GM19035 (cell line): Measurements from ENCODE around the gene ADAMTS6.

Source experiments
- ATAC-seq: cut with Tn5 transposase; IDR thresholded peaks from one replicate; pipeline ENCODE4 v1.9.1; 2021; ENCODE audit not compliant: unreplicated experiment

The ADAMTS6 gene

DNA sequence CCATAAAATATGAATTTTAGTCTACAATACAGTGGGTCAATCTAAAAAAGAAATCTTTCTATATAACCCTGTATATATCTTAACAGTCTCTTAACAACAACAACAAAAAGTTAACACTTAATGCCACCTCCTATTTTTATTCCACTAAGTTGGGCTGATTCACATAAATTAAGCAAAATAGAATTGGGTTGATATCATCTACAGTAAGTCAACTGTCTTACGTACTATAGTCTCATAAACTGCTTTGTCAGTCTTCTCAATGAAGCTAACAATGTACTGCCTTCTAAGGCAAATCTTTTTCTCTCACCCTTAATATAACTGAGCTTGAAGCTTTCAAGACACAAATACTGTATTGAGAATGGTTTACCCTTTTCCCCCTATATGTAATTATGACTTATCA, 185.7 kb downstream of the ADAMTS6 start:
- no peak for ATAC-seq

DNA sequence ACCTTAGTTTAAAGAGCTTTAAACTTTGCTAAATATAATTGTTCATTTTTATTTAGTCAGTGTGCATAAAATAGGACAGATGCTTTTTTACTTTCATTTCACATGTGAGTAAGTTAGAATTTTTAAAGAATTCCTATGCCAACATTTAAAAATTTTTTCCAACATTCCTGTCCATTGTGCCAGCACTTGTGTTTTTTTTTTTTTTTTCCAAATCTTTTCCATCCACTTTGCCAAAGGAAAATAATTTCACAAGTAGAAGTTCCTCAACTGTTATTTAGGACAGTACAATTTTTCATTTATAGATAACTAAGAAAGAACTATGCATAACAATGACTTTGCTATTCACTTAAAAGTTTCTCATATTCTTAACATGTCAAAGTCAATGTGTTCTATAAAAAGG, 189.5 kb downstream of the ADAMTS6 start:
- ATAC-seq = no peak

DNA sequence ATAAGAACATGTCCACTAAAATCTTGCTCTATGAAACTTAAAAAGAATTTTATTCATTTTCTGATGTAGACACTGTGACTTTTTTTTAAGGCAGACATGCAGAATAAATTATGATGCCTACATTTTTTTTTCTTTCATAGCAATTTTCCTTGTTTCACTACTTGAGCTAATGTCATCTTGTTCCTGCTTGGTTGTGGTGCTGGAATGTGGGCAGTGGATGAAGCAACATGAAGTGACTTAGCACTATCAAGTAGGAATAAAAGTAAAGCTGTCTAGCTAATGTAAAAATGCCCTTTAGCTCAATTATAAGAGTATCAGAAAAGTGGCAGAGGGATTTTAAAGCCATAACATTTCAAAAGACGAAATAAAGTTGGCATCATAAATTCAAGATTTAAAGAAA, 191.0 kb downstream of the ADAMTS6 start:
- no peak for ATAC-seq

DNA sequence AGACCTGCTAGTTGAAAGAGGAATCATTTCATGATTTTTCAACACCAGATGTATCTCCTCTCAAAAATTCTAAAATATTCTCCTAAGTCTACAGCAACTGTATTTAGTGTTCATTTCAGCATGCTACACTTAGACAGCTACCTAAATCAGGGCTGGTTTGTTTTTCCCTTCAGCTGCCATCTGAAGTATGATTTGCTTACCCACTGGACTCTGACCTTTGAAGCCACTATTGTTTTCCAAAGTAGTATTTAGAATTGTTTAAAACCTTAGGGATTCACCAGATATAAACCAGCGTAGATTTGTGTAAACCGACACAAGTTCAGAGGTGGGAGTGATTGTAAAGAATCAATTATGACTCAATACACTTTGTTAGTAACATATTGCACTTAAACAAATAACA, 193.1 kb downstream of the ADAMTS6 start:
- no peak for ATAC-seq

DNA sequence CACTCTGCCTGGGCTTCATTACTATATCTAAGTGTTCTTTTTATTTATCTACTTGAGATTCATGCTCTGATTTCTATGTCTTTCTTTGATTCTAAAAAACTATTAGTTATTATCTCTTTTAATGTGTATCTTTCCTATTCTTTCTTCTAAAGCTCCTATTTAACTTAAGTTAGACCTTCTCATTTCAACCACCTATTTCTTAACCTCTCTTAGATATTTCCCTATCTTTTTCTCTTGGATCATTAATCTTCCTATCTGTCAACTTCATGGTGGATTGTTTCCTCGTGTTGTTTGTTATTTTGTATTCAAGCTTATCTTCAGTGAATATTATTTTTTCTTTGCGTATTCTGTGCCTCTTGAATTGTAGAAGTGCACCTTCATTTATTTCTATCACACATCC, 202.1 kb downstream of the ADAMTS6 start:
- no peak for ATAC-seq

DNA sequence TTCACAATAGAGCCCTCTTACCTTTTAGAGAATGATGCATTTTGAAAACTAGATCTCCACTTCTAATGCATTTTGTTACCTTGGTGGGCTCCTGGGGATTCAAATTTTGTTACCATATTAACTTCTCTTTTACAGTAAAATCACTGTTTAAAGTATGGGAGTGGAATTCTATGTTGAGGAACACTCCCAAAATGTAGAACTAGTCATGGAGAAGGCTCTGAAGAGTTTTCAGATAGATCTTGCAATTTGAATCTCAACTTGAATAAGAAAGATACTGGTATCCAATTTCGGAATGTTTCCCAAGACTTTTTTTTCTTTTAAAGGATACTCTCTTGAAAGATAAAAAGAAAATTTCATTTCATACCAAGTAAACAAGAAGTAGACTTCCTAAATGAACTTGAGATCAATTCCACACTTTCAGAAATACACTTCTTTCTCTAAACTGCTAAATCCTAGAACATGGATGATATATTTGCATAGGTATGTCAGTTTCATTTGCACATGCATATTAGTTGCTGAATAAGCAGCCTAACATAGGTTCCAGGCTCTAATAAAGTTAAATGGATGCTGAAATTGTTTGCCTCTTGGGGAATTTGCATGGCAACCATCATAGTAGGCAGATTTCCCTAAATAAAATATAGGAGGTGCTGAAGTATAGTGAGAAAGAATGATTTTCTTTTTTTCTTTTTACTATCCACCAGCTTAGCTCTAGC, 205.4 kb downstream of the ADAMTS6 start:
- no peak for ATAC-seq

DNA sequence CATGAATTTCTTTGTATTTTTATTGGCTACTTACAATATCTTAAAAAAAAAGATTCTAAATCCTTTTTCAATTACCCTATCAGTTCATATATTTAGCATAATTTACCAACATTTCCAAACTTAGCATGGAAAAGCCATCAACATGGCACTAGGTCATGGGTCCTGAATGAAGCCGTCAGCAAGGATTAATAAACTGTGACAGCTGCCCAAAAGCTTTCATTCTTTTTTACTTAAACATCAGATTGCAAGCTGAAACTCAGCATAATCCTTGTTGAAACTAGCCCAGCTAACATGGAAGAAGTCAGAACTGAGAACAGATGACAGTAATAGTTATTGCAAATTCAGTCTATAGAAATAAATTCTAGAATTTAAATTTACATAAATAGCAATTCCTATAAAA, 209.8 kb downstream of the ADAMTS6 start:
- ATAC-seq = no peak

DNA sequence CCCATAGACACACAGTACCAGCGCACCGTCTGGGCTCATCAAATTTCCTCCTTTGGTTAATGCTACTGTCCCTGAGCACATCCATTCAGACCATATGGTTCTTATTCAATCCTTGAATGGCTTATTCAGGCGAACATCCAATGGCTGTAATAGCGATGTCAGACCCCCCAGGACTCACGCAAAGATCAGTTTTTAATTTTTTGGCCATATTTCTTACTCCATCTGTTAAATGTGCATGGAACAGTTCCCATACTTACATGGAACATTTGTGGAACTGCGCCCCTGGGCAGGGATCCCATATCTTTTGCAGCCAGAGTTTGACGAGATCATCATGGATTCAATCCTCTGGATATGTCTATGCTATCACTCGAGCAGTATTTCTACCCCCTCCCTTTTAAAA, 213.2 kb downstream of the ADAMTS6 start:
- no peak for ATAC-seq

DNA sequence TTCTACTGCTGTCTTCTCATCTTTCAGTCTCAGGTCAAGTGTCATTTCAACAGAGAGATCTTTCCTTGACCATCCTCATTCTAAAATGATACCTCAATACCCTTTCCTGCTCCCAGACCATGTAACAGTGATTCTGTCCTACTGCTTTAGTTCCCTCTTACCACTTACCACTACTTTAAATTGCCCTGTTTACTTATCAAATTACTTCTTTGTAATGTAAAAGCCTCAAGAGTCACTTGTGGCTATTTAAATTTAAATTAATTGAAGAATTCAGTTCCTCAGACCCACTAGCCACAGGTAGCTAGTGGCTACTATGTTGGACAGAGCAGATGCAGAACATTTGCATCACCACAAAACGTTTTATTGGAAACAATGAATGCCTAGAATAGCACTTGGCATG, 217.3 kb downstream of the ADAMTS6 start:
- ATAC-seq = no peak

DNA sequence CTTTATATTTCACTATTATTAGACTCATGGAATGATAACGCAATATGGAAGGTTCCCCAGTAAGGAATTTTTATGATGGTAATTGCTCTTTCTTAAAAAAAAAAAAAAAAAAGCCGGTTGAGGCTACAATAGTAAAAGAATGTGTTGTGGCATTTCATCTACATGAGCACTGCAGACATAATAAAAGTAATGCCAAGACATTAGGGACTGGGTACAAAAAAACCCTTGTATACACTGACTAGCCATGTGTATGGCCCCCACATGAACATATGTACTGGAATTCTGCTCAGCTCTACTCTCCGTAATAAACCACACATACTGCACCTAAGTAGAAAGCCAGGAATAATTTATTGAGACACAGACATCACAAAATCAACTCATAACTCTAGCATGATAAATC, 218.4 kb downstream of the ADAMTS6 start:
- no peak for ATAC-seq

DNA sequence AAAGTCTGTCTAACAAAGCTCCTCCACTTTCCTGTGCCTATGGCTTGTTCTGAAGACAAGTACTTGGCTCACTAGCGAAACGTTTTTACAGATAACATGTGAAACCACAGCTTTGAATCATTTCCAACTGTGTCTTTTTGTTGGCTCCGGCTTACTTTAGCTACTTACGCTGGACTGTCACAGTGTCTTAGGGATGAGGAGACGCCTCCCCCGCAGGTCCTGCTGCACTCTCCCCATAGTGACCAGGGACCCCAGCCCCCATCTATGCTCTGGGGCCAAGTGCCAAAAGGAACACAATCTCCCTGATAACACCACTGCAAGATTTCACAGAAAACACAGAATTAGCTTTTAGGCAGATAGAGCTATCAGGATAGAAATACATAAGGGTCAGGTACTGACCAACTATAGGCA, 219.1 kb downstream of the ADAMTS6 start:
- ATAC-seq = no peak

DNA sequence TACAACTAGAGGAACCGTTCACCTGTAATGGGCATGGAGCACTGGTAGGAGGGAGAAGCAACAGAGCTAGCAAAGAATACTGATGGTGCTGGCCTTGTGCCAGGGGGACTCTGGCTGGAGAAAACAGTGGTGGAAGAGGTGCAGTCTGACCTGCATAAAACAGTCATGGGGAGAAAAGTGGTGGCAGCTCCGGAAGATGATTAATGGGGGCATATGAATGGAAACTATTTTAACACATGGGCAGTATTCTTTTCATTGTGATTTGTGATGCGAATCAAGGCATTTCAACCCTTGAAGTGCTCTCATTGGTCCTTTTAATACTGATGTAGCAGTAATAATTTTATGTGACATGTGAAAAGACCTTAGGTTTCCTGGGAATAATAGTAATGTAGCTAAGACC, 219.6 kb downstream of the ADAMTS6 start:
- ATAC-seq = no peak

DNA sequence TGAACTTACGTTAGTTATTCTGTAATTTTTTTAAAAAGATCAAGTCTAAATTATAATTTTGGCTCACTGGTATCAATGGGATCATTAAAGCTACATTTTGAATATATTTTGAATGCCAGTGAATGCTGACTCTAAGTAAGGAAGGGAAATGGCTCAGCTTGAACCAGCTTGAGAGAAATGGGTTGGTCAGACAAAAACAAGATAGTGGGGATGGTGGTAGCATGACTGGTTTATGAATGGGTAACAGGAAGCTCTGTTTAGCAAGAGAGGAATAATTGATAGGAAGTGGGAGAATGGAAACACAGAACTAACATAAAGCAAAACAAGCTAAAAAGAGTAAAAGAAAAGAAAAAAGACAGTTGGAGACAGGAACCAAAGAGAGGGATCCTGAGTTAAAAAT, 220.2 kb downstream of the ADAMTS6 start:
- ATAC-seq = no peak

DNA sequence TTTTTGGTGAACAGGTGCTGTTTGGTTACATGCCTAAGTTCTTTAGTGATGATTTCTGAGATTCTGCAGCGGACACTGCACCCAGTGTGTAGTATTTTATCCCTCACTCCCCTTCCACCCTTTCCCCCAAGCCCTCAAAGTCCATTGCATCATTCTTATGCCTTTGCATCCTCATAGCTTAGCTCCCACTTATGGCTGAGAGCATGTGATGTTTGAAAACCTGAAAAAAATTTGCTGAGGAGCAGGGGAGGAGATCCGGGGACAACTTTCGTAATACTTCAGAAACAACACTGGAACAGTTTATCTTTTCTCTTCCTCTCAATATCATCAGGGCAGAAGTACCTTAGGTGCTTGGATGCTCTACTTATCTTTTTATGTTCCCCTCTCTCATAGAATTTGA, 226.4 kb downstream of the ADAMTS6 start:
- no peak for ATAC-seq

DNA sequence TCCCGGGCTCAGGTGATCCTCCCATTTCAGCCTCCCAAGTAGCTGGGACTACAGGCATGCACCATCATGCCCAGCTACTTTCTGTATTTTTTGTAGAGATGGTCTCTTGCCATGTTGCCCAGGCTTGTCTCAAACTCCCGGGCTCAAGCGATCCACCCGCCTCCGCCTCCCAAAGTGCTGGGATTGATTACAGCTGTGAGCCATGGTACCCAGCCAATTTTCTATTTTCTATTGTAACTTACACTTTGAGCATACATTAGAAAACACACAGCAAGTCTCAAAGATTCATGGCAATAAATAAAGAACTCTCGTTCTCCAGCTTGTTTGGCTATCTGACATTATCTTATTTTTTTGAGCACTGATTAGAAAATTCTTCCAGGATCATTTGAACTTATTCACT, 228.7 kb downstream of the ADAMTS6 start:
- ATAC-seq = no peak

DNA sequence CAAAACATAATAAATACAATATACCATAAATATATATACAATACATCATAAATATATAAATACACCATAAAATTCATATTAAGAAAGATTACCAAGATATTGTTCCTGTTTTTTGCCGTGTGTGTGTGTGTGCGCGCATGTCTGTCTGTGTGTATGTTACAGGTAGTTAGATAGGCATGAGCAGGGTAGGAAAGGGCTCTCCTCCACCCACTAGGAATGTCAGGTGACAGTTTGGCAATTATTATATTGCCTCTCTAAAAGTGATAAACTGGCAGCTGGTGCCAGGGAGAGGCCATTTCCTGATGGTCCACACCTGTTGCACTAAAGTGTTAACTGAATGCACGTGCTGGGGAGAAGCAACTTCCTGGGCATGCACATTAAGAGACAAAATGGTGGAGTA, 232.8 kb downstream of the ADAMTS6 start:
- ATAC-seq = no peak

DNA sequence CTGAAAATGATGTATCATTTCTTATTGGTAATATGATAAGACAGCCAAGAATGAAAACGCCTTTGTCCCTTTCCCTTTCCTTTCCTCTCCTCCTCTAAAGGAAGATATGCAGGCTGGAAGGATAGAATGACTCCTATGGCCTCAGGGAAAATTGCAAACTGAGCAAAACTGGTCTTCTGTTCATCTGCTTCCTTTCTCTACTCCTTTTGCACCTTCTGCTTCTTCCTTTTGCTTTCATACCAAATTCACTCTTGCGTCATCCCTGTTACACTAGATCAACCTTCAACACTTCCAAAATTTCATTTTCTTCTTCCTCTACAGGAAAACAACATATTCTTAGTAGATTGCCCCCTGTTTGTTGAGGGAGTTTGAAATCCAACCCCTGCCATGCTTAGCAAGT, 234.1 kb downstream of the ADAMTS6 start:
- no peak for ATAC-seq

DNA sequence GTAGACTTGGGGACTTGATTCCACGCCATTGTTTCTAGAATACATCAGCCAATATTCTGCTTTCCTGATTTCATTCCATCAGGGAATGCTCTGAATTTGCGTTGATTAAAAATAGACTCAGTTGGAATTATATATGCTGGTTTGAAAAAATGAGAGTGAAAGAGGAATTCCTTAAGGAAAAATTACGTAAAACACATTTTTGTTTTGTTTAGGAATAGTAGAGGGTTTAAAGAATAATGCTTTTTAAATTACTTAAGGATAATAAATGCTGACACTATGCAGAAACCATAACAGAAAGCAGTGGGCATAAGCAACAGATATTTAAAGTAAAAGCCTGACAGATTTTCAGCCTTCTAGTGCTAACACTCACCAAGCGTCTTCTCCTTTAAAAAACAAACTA, 235.0 kb downstream of the ADAMTS6 start:
- ATAC-seq = no peak

DNA sequence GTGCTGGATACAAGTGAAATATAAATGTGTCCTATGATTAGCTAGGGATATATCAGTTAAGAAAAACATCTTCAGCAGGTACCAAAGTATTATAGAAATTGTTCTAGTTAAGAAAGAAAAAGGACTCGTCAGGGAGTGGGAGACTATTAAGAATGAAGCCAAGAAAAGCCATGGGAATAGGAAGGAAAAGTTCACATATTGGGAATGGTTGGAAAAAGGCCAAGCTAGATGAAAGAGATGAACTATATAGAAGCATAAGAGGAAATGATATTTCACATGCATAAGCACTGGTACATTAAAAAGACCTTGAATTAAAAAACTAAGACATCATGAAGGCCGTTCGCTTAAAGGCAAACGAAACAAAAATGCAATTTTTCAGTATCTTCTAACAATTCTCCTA, 237.7 kb downstream of the ADAMTS6 start:
- no peak for ATAC-seq

DNA sequence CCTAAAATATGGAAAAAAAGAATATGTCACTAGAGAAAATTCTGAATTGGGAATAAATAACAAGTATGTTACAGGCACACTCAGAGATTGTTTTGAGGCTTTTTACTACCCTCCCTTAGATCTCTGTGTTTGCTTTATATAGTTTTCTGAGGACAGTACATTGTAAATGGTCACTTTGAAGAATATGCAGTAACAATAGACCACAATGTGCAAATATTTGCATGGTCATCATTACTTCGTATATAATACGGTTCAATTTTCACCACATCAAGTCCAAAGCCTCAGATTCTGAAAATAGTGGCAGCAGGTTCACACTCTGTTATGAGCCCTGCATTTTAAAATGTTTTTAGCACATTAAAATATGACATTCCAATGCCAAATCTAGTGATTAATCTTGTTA, 238.6 kb downstream of the ADAMTS6 start:
- ATAC-seq = no peak

DNA sequence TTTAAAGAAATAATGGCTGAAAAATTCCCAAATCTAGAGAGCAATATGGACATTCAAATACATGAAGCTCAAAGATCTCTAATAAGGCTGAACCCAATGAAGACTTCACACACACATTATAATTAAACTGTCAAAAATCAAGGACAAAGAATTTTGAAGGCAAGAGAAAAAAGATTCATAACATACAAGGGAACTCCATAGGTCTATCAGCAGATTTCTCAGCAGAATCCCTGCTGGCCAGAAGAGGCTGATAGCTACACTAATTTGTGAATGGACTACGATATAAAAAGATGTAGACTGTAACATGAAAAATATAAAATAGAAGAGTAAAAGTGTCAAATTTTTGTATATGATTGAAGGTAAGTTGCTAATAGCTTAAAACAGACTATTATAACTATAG, 251.9 kb downstream of the ADAMTS6 start:
- ATAC-seq = no peak

DNA sequence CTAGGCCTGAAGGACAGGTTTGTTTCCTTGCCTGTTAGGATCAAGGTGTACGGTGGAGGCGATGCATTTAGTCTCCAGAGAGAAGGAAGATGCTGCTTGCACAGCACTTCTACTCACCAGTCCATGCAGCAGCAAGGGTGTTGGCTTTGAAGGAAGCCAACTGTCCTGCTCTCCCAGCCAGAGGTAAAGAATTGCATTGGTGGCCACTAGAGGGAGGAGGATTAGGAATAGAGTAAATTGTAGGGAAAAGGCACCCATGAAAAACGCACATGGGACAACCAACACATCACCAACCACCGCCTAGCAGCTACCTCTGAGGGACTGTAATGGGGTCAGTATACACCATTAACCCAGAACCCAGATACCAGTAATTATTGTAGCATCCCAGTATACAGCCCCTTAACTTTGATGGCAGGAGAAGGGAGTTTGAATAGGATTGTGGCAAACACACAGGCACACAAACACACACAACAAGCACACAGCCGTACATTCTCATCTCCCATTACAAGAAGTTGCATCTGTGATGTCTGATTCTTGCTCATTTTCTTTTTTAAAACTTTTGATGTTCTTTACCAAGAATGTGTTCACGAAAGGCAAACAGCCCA, 267.7 kb downstream of the ADAMTS6 start:
- ATAC-seq = no peak

DNA sequence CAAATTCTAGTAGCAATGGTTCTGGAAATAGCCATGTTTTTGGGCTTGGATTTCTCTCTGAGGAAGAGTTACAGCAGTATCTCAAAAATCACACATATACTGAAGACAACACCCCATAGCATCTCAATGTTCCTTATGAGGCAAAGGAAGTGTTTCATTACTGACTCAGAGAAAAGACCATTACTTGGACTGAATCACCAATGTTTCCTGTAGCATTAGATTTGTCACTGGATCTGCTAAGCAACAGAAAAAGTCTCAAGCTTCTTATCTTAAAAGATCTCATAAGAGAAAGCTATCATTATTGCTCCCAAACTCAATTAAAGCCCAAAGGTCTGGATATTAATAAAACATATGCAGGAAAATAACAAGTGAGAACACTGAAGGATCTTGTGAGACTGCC, 272.4 kb downstream of the ADAMTS6 start:
- no peak for ATAC-seq
